H1 (cell line): ENCODE data around the gene RNF215. TPM values are rescaled to one million over a fixed set of nuclear protein-coding genes. Genes with fewer than 3 reads are reported as not detected.

Experiments used
- CTCF ChIA-PET: fragments of 300-600 bp; sonication (Branson Sonifier 250); formaldehyde crosslinking; loops from one replicate; lab custom pipeline; 2021; ENCODE audit not compliant: partially characterized antibody; lab: Charles Lee
- POLR2A ChIA-PET: fragments of 300-600 bp; sonication (Branson Sonifier 250); formaldehyde crosslinking; loops from one replicate; lab custom pipeline; 2021; ENCODE audit warnings: inconsistent platforms; ENCODE audit not compliant: partially characterized antibody; lab: Charles Lee
- DNase-seq, 2 experiments: peaks; one replicate each; pipeline versions ENCODE4 v3.0.0 to v3.0.0-alpha.2; 2010 to 2022; ENCODE audit warnings: low spot score in 2 of 2, low read depth in 1 of 2, mixed read lengths in 1 of 2
- FAIRE-seq: peaks from 2 replicates; lab custom pipeline; 2011; peaks lifted over from hg19 to GRCh38; lab: Jason Lieb, UNC
- H2AFZ ChIP-seq: 2 replicates; pipeline ENCODE4 v1.8.1; 2012; ENCODE audit warnings: low read length, inconsistent platforms
- H2AK5ac ChIP-seq: 2 replicates; pipeline ENCODE4 v1.6.1; 2013; ENCODE audit warnings: low read depth, low read length
- H2BK120ac ChIP-seq: replicated peaks from 2 replicates; pipeline ENCODE3; 2013; ENCODE audit warnings: low read depth, low read length, inconsistent platforms
- H2BK12ac ChIP-seq: 2 replicates; pipeline ENCODE4 v1.6.1; 2013; ENCODE audit warnings: low read depth, low read length
- H2BK15ac ChIP-seq: 2 replicates; pipeline ENCODE4 v1.6.1; 2013; ENCODE audit warnings: low read length
- H2BK20ac ChIP-seq: 2 replicates; pipeline ENCODE4 v1.6.1; 2013; ENCODE audit warnings: low read length
- H2BK5ac ChIP-seq: 2 replicates; pipeline ENCODE4 v1.6.1; 2013; ENCODE audit warnings: low read depth, low read length
- H3K14ac ChIP-seq: 2 replicates; pipeline ENCODE4 v1.6.1; 2013; ENCODE audit warnings: inconsistent platforms; ENCODE audit not compliant: insufficient read length
- H3K18ac ChIP-seq: 2 replicates; pipeline ENCODE4 v1.6.1; 2013; ENCODE audit warnings: low read length; ENCODE audit errors: extremely low read depth
- H3K23ac ChIP-seq: 2 replicates; pipeline ENCODE4 v1.6.1; 2013; ENCODE audit warnings: inconsistent platforms; ENCODE audit not compliant: insufficient read length
- H3K23me2 ChIP-seq: 2 replicates; pipeline ENCODE4 v1.6.1; 2013; ENCODE audit warnings: low read depth, low read length
- H3K27ac ChIP-seq: 2 replicates; pipeline ENCODE4 v1.6.1; 2011; ENCODE audit warnings: low read depth, low read length, inconsistent platforms
- H3K27me3 ChIP-seq, 4 experiments: replicated peaks in 1 of 4; 1 replicate in 1 of 4; 2 replicates in 3 of 4; pipeline versions ENCODE4 v1.6.1 to v1.8.1; 2011 to 2013; ENCODE audit warnings: low read length in 3 of 4, mild to moderate bottlenecking in 3 of 4, inconsistent platforms in 2 of 4, mixed read lengths in 2 of 4, moderate library complexity in 1 of 4; ENCODE audit not compliant: control insufficient read depth in 3 of 4, insufficient read depth in 3 of 4; ENCODE audit errors: extremely low read depth in 1 of 4
- H3K36me3 ChIP-seq, 4 experiments: 2 replicates each; pipeline versions ENCODE4 v1.6.1 to v1.8.1; 2011 to 2013; ENCODE audit warnings: mild to moderate bottlenecking in 4 of 4, low read length in 3 of 4, moderate library complexity in 2 of 4, control low read depth in 1 of 4, inconsistent platforms in 1 of 4; ENCODE audit not compliant: insufficient read depth in 4 of 4, control insufficient read depth in 2 of 4
- H3K4ac ChIP-seq: replicated peaks from 2 replicates; pipeline ENCODE3; 2013; ENCODE audit warnings: low read length, low read depth, mixed read lengths, inconsistent platforms; ENCODE audit not compliant: insufficient read length
- H3K4me1 ChIP-seq, 4 experiments: replicated peaks in 1 of 4; 1 replicate in 1 of 4; 2 replicates in 3 of 4; pipeline versions ENCODE4 v1.6.1 to v1.8.1; 2011 to 2013; ENCODE audit warnings: low read length in 3 of 4, inconsistent platforms in 2 of 4, mixed read lengths in 1 of 4; ENCODE audit not compliant: insufficient read depth in 4 of 4, control insufficient read depth in 3 of 4
- H3K4me2 ChIP-seq, 2 experiments: 2 replicates each; pipeline versions ENCODE4 v1.6.1 to v1.8.1; 2011 to 2013; ENCODE audit warnings: low read depth in 2 of 2, low read length in 2 of 2, control low read depth in 1 of 2, inconsistent platforms in 1 of 2, mild to moderate bottlenecking in 1 of 2; ENCODE audit not compliant: insufficient read depth in 1 of 2
- H3K4me3 ChIP-seq, 4 experiments: fragments of 200-600, 300-600 bp in 1 of 4; sonication (generic), shearing (Covaris generic), sonication (Bioruptor Twin) in 1 of 4; 2 replicates each; pipeline versions ENCODE4 v1.5.1 to v1.8.1; 2011 to 2016; ENCODE audit warnings: low read length in 4 of 4, low read depth in 3 of 4, control low read depth in 2 of 4, inconsistent platforms in 2 of 4, mild to moderate bottlenecking in 2 of 4, mixed read lengths in 1 of 4, moderate library complexity in 1 of 4; ENCODE audit not compliant: insufficient read depth in 2 of 4; ENCODE audit errors: extremely low read depth in 1 of 4
- H3K56ac ChIP-seq: replicated peaks from 2 replicates; pipeline ENCODE3; 2013; ENCODE audit warnings: low read depth, mild to moderate bottlenecking, mixed read lengths, low read length, inconsistent platforms; ENCODE audit not compliant: insufficient read length
- H3K79me1 ChIP-seq: 2 replicates; pipeline ENCODE4 v1.6.1; 2013; ENCODE audit warnings: low read depth, low read length, control low read depth
- H3K79me2 ChIP-seq, 2 experiments: 2 replicates each; pipeline versions ENCODE4 v1.6.1 to v1.8.1; 2012 to 2013; ENCODE audit warnings: low read length in 2 of 2, mild to moderate bottlenecking in 2 of 2, inconsistent platforms in 1 of 2; ENCODE audit not compliant: insufficient read depth in 2 of 2, control insufficient read depth in 1 of 2
- H3K9ac ChIP-seq, 4 experiments: replicated peaks in 1 of 4; 1 replicate in 1 of 4; 2 replicates in 3 of 4; pipeline versions ENCODE4 v1.6.1 to v1.8.1; 2011 to 2013; ENCODE audit warnings: low read depth in 3 of 4, low read length in 3 of 4, control low read depth in 2 of 4, mild to moderate bottlenecking in 2 of 4, moderate library complexity in 2 of 4, inconsistent platforms in 1 of 4; ENCODE audit errors: extremely low read depth in 1 of 4
- H3K9me3 ChIP-seq, 2 experiments: 2 replicates each; pipeline versions ENCODE4 v1.6.1 to v1.8.1; 2012 to 2013; ENCODE audit warnings: mild to moderate bottlenecking in 2 of 2, moderate library complexity in 2 of 2, control low read depth in 1 of 2, inconsistent platforms in 1 of 2, low read depth in 1 of 2, low read length in 1 of 2, mixed read lengths in 1 of 2; ENCODE audit not compliant: insufficient read depth in 2 of 2
- H4K20me1 ChIP-seq, 2 experiments: replicated peaks in 1 of 2; 2 replicates each; pipeline versions ENCODE3 to v1.8.1; 2011 to 2013; ENCODE audit warnings: inconsistent platforms in 2 of 2, low read length in 2 of 2, mild to moderate bottlenecking in 1 of 2; ENCODE audit not compliant: insufficient read depth in 2 of 2, control insufficient read depth in 1 of 2
- H4K5ac ChIP-seq: 2 replicates; pipeline ENCODE4 v1.6.1; 2013; ENCODE audit warnings: low read length, low read depth, mixed read lengths, inconsistent platforms; ENCODE audit not compliant: insufficient read length
- H4K8ac ChIP-seq: 2 replicates; pipeline ENCODE4 v1.8.0; 2013; ENCODE audit warnings: mild to moderate bottlenecking, moderate library complexity, low read length, inconsistent platforms; ENCODE audit not compliant: insufficient read depth; ENCODE audit errors: extremely low read depth
- H4K91ac ChIP-seq: replicated peaks from 2 replicates; pipeline ENCODE3; 2013; ENCODE audit warnings: low read length, mixed read lengths, inconsistent platforms; ENCODE audit not compliant: insufficient read length
- BRCA1 ChIP-seq: IDR thresholded peaks from 2 replicates; pipeline ENCODE4 v1.6.1; 2012; ENCODE audit warnings: low read depth, low read length, improper control_type of control experiment
- CBX5 ChIP-seq: fragments of 300-800, 300-1000 bp; sonication (generic); IDR thresholded peaks from 2 replicates; pipeline ENCODE4 v1.7.1; 2016; ENCODE audit warnings: antibody characterized with exemption, low read length, low read depth
- CEBPB ChIP-seq: IDR thresholded peaks from 2 replicates; pipeline ENCODE4 v1.6.1; 2012; ENCODE audit warnings: low read depth, low read length
- CHD1 ChIP-seq: IDR thresholded peaks from 2 replicates; pipeline ENCODE4 v1.6.1; 2012; ENCODE audit warnings: low read depth, low read length, improper control_type of control experiment
- CHD2 ChIP-seq: IDR thresholded peaks from 2 replicates; pipeline ENCODE4 v1.6.1; 2012; ENCODE audit warnings: low read length, improper control_type of control experiment
- CREB1 ChIP-seq: IDR thresholded peaks from 2 replicates; pipeline ENCODE4 v1.6.1; 2012; ENCODE audit warnings: inconsistent platforms
- GABPA ChIP-seq: IDR thresholded peaks from 2 replicates; pipeline ENCODE4 v1.6.1; 2011; ENCODE audit warnings: mild to moderate bottlenecking, low read length, moderate library complexity, borderline replicate concordance; ENCODE audit not compliant: insufficient read depth
- GTF2F1 ChIP-seq: IDR thresholded peaks from 2 replicates; pipeline ENCODE4 v1.6.1; 2012; ENCODE audit warnings: low read depth, low read length, improper control_type of control experiment, borderline replicate concordance
- JUND ChIP-seq: IDR thresholded peaks from 2 replicates; pipeline ENCODE4 v1.6.1; 2011; ENCODE audit warnings: mild to moderate bottlenecking, improper control_type of control experiment, low read length
- KDM5A ChIP-seq: fragments of 200-600 bp; IDR thresholded peaks from 2 replicates; pipeline ENCODE4 v1.7.1; 2012; ENCODE audit warnings: mild to moderate bottlenecking, low read length, inconsistent platforms, mixed read lengths
- SP4 ChIP-seq: IDR thresholded peaks from 2 replicates; pipeline ENCODE4 v1.6.1; 2012; ENCODE audit warnings: low read length, inconsistent platforms
- ZNF274 ChIP-seq: IDR thresholded peaks from 2 replicates; pipeline ENCODE4 v1.7.0; 2012; ENCODE audit warnings: low read length, borderline replicate concordance; ENCODE audit errors: extremely low read depth
- WGBS, 2 experiments: shearing (Covaris generic) in 1 of 2; methylation state at CpG; one replicate each; pipeline versions ENCODE4 v1.1.6 to v1.1.7; 2013 to 2015; ENCODE audit warnings: low lambda C conversion rate in 2 of 2, mixed read lengths in 2 of 2, inconsistent platforms in 1 of 2, low coverage in 1 of 2, missing lambda C conversion rate in 1 of 2; ENCODE audit not compliant: insufficient replicate concordance in 2 of 2, insufficient coverage in 1 of 2, insufficient read length in 1 of 2; ENCODE audit errors: extremely low coverage in 1 of 2, missing lambda C conversion rate in 1 of 2; 5-methylcytosine and 5-hydroxymethylcytosine counted together
- polyA plus RNA-seq, 7 experiments: library from polyadenylated mRNA; depleted of rRNA in 3 of 7; stranded (reverse) in 5 of 7; unstranded in 2 of 7; fragments of >200 nt in 5 of 7; fragments of 200-250 nt in 2 of 7; gene quantifications; 1 replicate in 5 of 7; 2 replicates in 1 of 7; 4 replicates in 1 of 7; pipeline versions ENCODE4 v1.2.1 to v1.2.3, GENCODE V29; 2011 to 2013; ENCODE audit warnings: missing spikeins in 2 of 7, mixed read lengths in 2 of 7
- total RNA-seq: library from RNA; stranded (reverse); fragmentation: NEBNext Ultra II Directional; extraction: Animal tissue kit (Norgen Biotek cat#: 25700); gene quantifications from 2 replicates; pipeline ENCODE4 v1.2.1, GENCODE V29; 2021
- TF ChIP-seq, protein P1 (sequence below): IDR thresholded peaks from 2 replicates; pipeline ENCODE4 v1.6.1; 2011; ENCODE audit warnings: low read depth, mild to moderate bottlenecking, low read length; ENCODE audit not compliant: insufficient read depth
- TF ChIP-seq, protein P2 (sequence below): IDR thresholded peaks from 2 replicates; pipeline ENCODE4 v1.6.1; 2012; ENCODE audit warnings: inconsistent platforms

Gene RNF215
- total and polyA plus RNA-seq, 2 of the 8 experiments (the other 6 are each of a cell fraction or from before 2014, with no cell fraction given): 13.1 to 19.0 TPM

DNA sequence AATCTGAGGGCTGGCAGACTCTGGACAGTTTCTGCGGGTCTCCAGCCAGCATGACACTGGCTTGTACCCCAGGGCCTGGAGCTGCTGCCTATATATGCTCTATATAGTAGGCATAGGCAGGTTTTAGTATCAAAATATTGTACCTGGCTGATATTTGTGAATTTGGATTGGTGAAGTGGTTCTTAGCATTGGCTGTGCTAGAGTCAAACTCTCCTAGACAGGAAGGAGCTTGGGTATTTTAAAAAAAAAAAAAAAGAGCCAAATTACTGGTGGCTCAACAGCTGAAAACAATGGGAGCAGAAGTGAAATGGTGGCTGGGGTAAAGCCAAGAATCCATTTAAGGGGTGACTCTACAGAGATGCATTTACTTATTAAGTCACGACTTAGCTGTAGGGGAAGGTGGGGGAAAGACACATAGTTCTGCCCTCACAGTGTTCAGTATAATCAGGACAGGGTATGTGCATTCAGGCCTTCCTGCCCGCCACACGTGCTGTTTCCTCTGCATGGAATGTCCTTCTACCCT is 27.4 kb upstream of the RNF215 start:
- Histone ChIP-seq H3K4me1 (no peaks in the 10 kb centered on the region), H4K5ac (no peak overlapping the region), H3K36me3 (peaks cover 0 to 28% (median 10%) of the 10 kb centered on the region in 4 experiments; a peak in 6 of 8 replicates), H3K27ac (no peak overlapping the region), H3K14ac (no peak overlapping the region), H3K23ac (no peak overlapping the region), H3K56ac (no peak overlapping the region), H3K4me3 (no peak overlapping the region), H3K79me1 (no peaks in the 10 kb centered on the region), H2BK20ac (no peak overlapping the region), H3K9me3 (no peaks in the 10 kb centered on the region), H3K18ac (no peak overlapping the region), H2AK5ac (no peak overlapping the region), H3K27me3 (no peaks in the 10 kb centered on the region), H2BK5ac (no peak overlapping the region), H3K9ac (no peak overlapping the region), H3K79me2 (no peaks in the 10 kb centered on the region), H4K20me1 (peaks cover 1 to 5% of the 10 kb centered on the region in 2 experiments), H3K4ac (no peak overlapping the region), H3K4me2 (no peak overlapping the region), H3K23me2 (no peaks in the 10 kb centered on the region), H2BK12ac (no peak overlapping the region), H2BK120ac (no peak overlapping the region), H2BK15ac (no peak overlapping the region), H4K91ac (no peak overlapping the region), H4K8ac (no peak overlapping the region), H2AFZ (no peak overlapping the region)
- DNase-seq (no peak), FAIRE-seq (no peak)
- WGBS, 2 experiments: 92% methylated on average over 4 of the region's 4 CpGs; no CpG with 5 or more reads in 1 of the 2 experiments
- ChIA-PET CTCF (interaction anchor here (1.0 to 6.1 kb wide), 3 partner anchors 10 to 30 kb away, joined by 4 to 48 read pairs (median 5); partner anchors contain the start of gene MTFP1), POLR2A (interaction anchor here (0.9 to 1.9 kb wide), 2 partner anchors 9 to 11 kb away, joined by 3 to 16 read pairs; no protein-coding TSS in a partner anchor)
- TF ChIP-seq SP4 (no peak), CEBPB (no peak), CREB1 (no peak), CHD1 (no peak), CHD2 (no peak), KDM5A (no peak), JUND (no peak), GTF2F1 (no peak), GABPA (no peak), ZNF274 (no peak), BRCA1 (no peak), CBX5 (no peak)
- TF ChIP-seq, protein P1, sequence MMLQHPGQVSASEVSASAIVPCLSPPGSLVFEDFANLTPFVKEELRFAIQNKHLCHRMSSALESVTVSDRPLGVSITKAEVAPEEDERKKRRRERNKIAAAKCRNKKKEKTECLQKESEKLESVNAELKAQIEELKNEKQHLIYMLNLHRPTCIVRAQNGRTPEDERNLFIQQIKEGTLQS: no peak
- TF ChIP-seq, protein P2, sequence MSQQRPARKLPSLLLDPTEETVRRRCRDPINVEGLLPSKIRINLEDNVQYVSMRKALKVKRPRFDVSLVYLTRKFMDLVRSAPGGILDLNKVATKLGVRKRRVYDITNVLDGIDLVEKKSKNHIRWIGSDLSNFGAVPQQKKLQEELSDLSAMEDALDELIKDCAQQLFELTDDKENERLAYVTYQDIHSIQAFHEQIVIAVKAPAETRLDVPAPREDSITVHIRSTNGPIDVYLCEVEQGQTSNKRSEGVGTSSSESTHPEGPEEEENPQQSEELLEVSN: no peak
